ENCODE measurements around the gene MGLL. TPM values are rescaled to one million over a fixed set of nuclear protein-coding genes. Genes with fewer than 3 reads are reported as not detected.

Gene MGLL
- polyA plus RNA-seq, 1 donor from 2014 or later: 8.6 TPM

- Mint-ChIP-seq H3K27me3 (peaks cover 5% of the 10 kb centered on the region), H3K4me1 (peaks cover 22 to 29% (median 26%) of the 10 kb centered on the region in 3 donors)
Measured at GRCh38 chr3:127749787-127750225, 72.5 kb downstream of the MGLL start.

GRCh38 chr3:127749361-127749760 is 73.0 kb downstream of the MGLL start:
- H3K4me1 Mint-ChIP-seq: peaks cover 18 to 25% (median 22%) of the 10 kb centered on the region in 3 donors
- H3K27me3 Mint-ChIP-seq: peaks cover 5% of the 10 kb centered on the region
- no peaks in the 10 kb centered on the region for H3K9me3 Mint-ChIP-seq
- H3K4me3 Mint-ChIP-seq: no peak overlapping the region
- no peaks in the 10 kb centered on the region for H3K36me3 Mint-ChIP-seq
- H3K27ac Mint-ChIP-seq: peak overlapping the region in 1 of 3 donors; percentile 36

More at GRCh38 chr3:127749787-127750225, 72.5 kb downstream of the MGLL start:
- no peaks in the 10 kb centered on the region for H3K36me3 Mint-ChIP-seq
- peak overlapping the region in 1 of 4 donors; percentile 71 for H3K4me3 Mint-ChIP-seq
- peak overlapping the region; percentile 11 to 74 (median 36) for H3K27ac Mint-ChIP-seq
- H3K9me3 Mint-ChIP-seq: no peaks in the 10 kb centered on the region

DNA sequence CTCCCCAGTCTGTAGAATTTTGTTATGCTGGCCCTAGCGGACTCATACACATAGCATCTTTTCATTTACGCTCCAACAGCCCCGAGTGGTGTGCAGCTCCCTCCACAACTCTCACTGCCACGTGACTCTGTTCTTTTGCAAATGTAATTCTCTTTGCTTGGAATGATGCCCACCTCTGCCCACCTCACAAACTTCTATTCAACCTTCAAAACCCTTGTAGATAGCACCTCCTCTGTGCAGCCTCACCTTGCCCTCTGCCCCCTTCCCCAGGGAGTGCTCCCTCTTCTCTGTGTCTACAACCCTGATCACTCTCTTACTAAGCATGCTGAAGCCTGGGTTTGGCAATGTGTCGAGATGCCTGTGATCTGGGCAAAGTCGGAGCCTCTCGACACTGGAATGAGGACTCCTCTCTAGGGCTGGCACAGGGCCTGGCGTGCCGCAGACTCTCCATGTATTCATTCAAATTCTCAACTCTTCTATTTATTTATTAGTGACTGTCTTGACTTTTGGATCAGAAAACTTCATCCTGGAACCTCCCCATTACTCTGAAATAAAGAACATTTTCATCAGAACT is 73.5 kb downstream of the MGLL start:
- peaks cover 5% of the 10 kb centered on the region for H3K27me3 Mint-ChIP-seq
- peaks cover 14 to 20% (median 19%) of the 10 kb centered on the region in 3 donors for H3K4me1 Mint-ChIP-seq
- H3K36me3 Mint-ChIP-seq: no peaks in the 10 kb centered on the region
- no peaks in the 10 kb centered on the region for H3K9me3 Mint-ChIP-seq
- no peak overlapping the region for H3K27ac Mint-ChIP-seq
- H3K4me3 Mint-ChIP-seq: no peak overlapping the region

DNA sequence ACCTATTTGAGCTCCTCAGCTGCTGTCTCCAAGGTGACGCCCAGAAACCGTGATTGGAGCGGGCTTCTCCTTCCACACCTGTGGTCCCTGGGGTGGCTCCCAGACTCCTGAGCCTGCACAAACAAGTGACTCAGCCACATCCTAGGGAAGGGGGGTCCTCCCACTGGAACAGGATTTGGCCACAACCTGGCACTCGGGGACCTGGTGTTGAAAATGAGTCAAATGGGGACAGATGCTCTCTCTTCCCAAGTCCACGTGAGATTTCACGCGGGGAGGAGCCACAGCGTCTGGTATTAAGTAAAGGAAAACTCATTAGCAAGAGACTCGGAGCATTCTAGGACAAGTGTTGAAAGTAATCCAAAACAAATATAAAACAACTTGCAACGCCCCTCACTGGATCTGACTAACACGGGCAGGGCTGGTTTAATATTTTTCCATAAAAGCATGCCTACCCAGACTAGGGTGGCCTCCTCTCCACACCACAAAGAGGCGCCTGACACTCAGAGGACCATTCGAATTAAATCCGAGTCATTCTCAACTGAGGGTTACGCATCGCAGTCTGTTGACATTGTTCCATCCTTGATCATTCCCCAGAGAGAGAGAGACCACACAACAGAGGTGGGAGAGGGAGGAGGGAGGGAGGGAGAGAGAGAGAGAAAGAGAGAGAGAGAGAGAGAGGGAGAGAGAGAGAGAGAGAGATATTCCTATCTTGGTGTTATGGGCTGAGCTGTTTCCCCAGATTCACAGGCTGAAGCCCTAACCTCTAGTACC is 74.4 kb downstream of the MGLL start:
- H3K4me1 Mint-ChIP-seq: peaks cover 13 to 20% (median 19%) of the 10 kb centered on the region in 3 donors
- H3K27ac Mint-ChIP-seq: no peak overlapping the region
- peaks cover 5% of the 10 kb centered on the region for H3K27me3 Mint-ChIP-seq
- no peak overlapping the region for H3K4me3 Mint-ChIP-seq
- H3K9me3 Mint-ChIP-seq: no peaks in the 10 kb centered on the region
- no peaks in the 10 kb centered on the region for H3K36me3 Mint-ChIP-seq

DNA sequence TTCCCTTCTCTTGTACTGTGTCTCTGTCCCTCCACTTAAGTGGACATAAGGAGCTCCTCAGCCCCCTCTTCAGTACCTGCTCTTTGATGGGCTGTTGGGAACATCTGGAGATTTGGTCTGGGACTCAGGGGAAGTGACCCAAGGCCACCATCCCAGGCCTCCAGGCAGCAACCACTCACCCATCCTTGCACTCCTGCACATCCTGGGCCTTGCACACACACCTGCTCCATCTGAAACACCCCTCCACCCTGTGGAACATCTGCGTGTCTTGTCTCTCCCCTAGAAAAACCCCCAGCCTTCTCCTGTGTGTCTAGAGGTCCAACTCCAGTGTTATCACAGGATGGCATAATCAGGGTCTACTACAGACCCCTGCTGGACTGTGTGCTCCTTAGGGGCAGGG is 75.2 kb downstream of the MGLL start:
- peaks cover 6 to 20% (median 19%) of the 10 kb centered on the region in 3 donors for H3K4me1 Mint-ChIP-seq

DNA sequence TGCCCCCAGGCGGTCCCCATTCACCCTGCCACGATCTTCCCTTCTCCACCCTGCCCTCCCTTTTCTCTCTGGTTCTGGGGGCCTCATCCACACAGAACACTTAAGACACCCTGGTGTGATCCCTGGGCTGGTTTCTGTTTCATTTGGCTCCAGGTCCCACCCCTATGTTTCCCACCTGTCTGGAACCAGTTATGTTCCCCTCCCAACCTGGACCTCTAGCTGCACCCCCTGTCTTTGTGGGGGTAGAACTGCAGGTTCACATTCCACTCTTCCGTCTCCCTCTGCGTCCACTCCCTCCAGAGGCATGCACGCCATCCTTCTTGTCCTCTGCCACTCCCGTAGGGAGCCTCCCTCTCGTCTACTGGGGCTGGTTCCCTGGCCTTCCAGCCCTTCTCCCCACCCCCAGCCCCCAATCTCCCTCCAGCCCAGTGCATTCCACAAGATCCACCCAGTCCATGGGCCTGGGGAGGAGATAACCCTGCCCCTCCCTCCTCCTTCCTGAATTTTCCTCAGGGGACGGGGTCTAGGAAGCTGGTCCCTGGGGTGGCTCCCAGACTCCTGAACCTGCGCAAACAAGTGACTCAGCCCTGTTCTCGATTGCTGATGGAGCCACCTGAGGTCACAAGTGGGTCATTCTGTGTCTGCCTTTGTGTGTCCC is 75.8 kb downstream of the MGLL start:
- peaks cover 6 to 20% (median 19%) of the 10 kb centered on the region in 3 donors for H3K4me1 Mint-ChIP-seq
- H3K4me3 Mint-ChIP-seq: no peak overlapping the region
- no peaks in the 10 kb centered on the region for H3K9me3 Mint-ChIP-seq
- H3K36me3 Mint-ChIP-seq: no peaks in the 10 kb centered on the region
- peaks cover 5% of the 10 kb centered on the region for H3K27me3 Mint-ChIP-seq
- no peak overlapping the region for H3K27ac Mint-ChIP-seq

More for the DNA sequence above, 75.2 kb downstream of the MGLL start:
- Mint-ChIP-seq H3K27ac (no peak overlapping the region), H3K27me3 (peaks cover 5% of the 10 kb centered on the region), H3K4me3 (no peak overlapping the region), H3K36me3 (no peaks in the 10 kb centered on the region), H3K9me3 (no peaks in the 10 kb centered on the region)

- Mint-ChIP-seq H3K36me3 (no peaks in the 10 kb centered on the region), H3K4me3 (no peak overlapping the region), H3K27me3 (peaks cover 5% of the 10 kb centered on the region), H3K27ac (peak overlapping the region in 1 of 3 donors; percentile 24), H3K4me1 (peaks cover 6 to 13% (median 13%) of the 10 kb centered on the region in 3 donors), H3K9me3 (no peaks in the 10 kb centered on the region)
Measured at GRCh38 chr3:127745656-127746399, 76.5 kb downstream of the MGLL start.

DNA sequence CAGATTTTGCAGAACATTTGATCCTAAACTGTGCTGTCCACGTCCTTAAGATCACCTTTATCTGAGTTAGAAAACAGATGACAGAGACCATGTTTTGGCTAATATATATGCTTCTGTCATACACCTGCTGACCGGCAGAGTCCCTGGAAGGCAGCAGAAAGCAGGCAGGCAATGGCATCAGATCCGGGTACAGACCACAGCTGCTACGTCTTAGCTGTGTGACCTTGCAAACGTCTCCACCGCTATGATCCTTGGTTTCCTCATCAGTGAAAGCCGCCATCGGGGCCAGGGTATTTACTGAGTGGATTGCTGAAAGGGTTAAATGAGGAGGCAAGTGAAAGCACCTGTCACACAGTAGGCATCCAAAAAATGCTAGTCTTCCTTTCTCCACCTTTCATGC is 77.4 kb downstream of the MGLL start:
- H3K27me3 Mint-ChIP-seq: peaks cover 2% of the 10 kb centered on the region
- H3K4me1 Mint-ChIP-seq: peaks cover 0 to 4% (median 4%) of the 10 kb centered on the region in 3 donors
- no peak overlapping the region for H3K4me3 Mint-ChIP-seq
- H3K36me3 Mint-ChIP-seq: no peaks in the 10 kb centered on the region
- H3K9me3 Mint-ChIP-seq: no peaks in the 10 kb centered on the region
- H3K27ac Mint-ChIP-seq: no peak overlapping the region

DNA sequence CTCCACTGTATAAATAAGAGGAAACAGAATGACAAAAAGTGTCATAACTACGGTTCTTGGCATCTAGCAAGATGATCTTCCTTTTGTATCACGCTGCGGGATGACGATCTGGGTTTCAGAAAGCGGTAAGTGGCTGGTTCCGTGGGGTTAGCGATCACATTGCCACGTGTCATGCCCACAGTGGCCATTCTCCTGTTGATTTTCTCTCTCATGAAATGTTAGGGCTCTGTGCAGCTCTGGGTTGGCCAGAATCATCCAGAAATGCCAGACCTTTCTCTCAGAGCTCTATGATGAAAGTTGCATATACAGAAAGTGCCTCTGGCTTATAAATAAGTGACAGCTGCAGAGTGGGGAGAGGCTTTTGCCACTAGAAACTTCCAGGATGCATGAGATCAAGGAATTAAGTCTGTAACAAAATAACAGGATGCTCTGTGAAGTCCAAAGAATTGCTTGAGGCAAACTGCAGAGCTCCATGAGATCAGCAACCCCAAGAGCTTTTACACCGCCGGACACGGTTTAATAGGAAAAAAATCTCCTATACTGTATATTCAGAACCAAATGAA is 78.0 kb downstream of the MGLL start:
- Mint-ChIP-seq H3K27ac (no peak overlapping the region), H3K9me3 (no peaks in the 10 kb centered on the region), H3K4me3 (no peak overlapping the region), H3K27me3 (peaks cover 2% of the 10 kb centered on the region), H3K4me1 (no peaks in the 10 kb centered on the region), H3K36me3 (no peaks in the 10 kb centered on the region)

- H3K4me1 Mint-ChIP-seq: no peaks in the 10 kb centered on the region
- H3K9me3 Mint-ChIP-seq: no peaks in the 10 kb centered on the region
- H3K27ac Mint-ChIP-seq: no peak overlapping the region
- H3K27me3 Mint-ChIP-seq: peaks cover 2% of the 10 kb centered on the region
- no peak overlapping the region for H3K4me3 Mint-ChIP-seq
- H3K36me3 Mint-ChIP-seq: no peaks in the 10 kb centered on the region
Measured at GRCh38 chr3:127743351-127744252, 78.7 kb downstream of the MGLL start.

- Mint-ChIP-seq H3K4me3 (no peak overlapping the region), H3K27me3 (peaks cover 2% of the 10 kb centered on the region), H3K27ac (no peak overlapping the region), H3K36me3 (no peaks in the 10 kb centered on the region), H3K9me3 (no peaks in the 10 kb centered on the region), H3K4me1 (peaks cover 0 to 2% (median 0%) of the 10 kb centered on the region in 3 donors)
Measured at GRCh38 chr3:127742580-127742979, 79.7 kb downstream of the MGLL start.

DNA sequence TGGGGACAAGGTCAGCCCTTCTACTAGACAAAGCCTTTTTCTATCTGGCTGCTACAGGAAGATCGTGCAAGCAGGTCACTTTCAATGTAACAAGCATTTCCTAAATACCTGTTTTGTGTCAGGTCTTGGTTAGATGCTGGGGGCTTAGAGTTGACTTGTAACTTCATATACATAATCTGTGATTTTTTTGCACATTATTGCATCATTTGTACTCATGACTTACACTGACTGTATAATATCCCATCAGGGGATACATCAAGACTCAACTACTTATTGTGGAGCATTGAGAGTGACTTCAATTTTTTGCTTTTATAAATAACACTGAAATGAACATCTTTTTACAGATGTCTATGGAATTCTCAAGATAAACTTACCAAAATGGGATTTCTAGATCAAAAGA is 80.6 kb downstream of the MGLL start:
- Mint-ChIP-seq H3K9me3 (no peaks in the 10 kb centered on the region), H3K4me3 (no peak overlapping the region), H3K4me1 (peaks cover 0 to 2% (median 0%) of the 10 kb centered on the region in 3 donors), H3K27ac (no peak overlapping the region), H3K36me3 (no peaks in the 10 kb centered on the region), H3K27me3 (peaks cover 2% of the 10 kb centered on the region)

GRCh38 chr3:127741246-127741645 is 81.1 kb downstream of the MGLL start:
- Mint-ChIP-seq H3K27ac (no peak overlapping the region), H3K4me1 (peaks cover 2 to 3% (median 3%) of the 10 kb centered on the region in 3 donors), H3K27me3 (peaks cover 2% of the 10 kb centered on the region), H3K4me3 (no peak overlapping the region), H3K9me3 (no peaks in the 10 kb centered on the region), H3K36me3 (no peaks in the 10 kb centered on the region)
